Mucosa of rectum (tissue), 2 donors: ENCODE data around the gene MYOZ2.

ENCODE experiments used
- H3K27ac ChIP-seq, 2 donors: one replicate each; pipeline ENCODE4 v1.7.0; 2013; ENCODE audit warnings: inconsistent platforms in 2 of 2, low read depth in 2 of 2, low read length in 2 of 2
- H3K27me3 ChIP-seq, 2 donors: one replicate each; pipeline ENCODE4 v1.7.0; 2013; ENCODE audit warnings: low read length in 2 of 2; ENCODE audit not compliant: control insufficient read depth in 2 of 2, insufficient read depth in 2 of 2
- H3K36me3 ChIP-seq, 2 donors: one replicate each; pipeline ENCODE4 v1.7.0; 2013; ENCODE audit warnings: low read length in 2 of 2; ENCODE audit not compliant: control insufficient read depth in 2 of 2, insufficient read depth in 2 of 2
- H3K4me1 ChIP-seq, 2 donors: one replicate each; pipeline ENCODE4 v1.7.0; 2013; ENCODE audit warnings: low read length in 2 of 2, mild to moderate bottlenecking in 1 of 2; ENCODE audit not compliant: control insufficient read depth in 2 of 2, insufficient read depth in 2 of 2
- H3K4me3 ChIP-seq, 2 donors: one replicate each; pipeline ENCODE4 v1.7.0; 2013; ENCODE audit warnings: low read length in 2 of 2
- H3K9ac ChIP-seq, 2 donors: one replicate each; pipeline ENCODE4 v1.7.0; 2013; ENCODE audit warnings: low read length in 2 of 2, low read depth in 1 of 2, mild to moderate bottlenecking in 1 of 2
- H3K9me3 ChIP-seq, 2 donors: one replicate each; pipeline ENCODE4 v1.7.0; 2013; ENCODE audit warnings: low read length in 2 of 2; ENCODE audit not compliant: control insufficient read depth in 2 of 2
- donor health status: healthy.
- donor health status: Normal muscosa, but diverticular disease.

The MYOZ2 gene

GRCh38 chr4:119124352-119124751 is 11.3 kb upstream of the MYOZ2 start:
- Histone ChIP-seq H3K27me3 (no peaks in the 10 kb centered on the region), H3K4me3 (no peak overlapping the region), H3K9me3 (no peaks in the 10 kb centered on the region), H3K9ac (no peak overlapping the region), H3K4me1 (no peaks in the 10 kb centered on the region), H3K27ac (no peak overlapping the region), H3K36me3 (no peaks in the 10 kb centered on the region)

- H3K4me3 ChIP-seq: no peak overlapping the region
- H3K27ac ChIP-seq: no peak overlapping the region
- no peaks in the 10 kb centered on the region for H3K27me3 ChIP-seq
Observed at GRCh38 chr4:119125931-119126330, 9.7 kb upstream of the MYOZ2 start.

GRCh38 chr4:119128148-119128547 is 7.5 kb upstream of the MYOZ2 start:
- Histone ChIP-seq H3K27me3 (no peaks in the 10 kb centered on the region), H3K27ac (no peak overlapping the region), H3K36me3 (no peaks in the 10 kb centered on the region), H3K9ac (no peak overlapping the region), H3K4me3 (no peak overlapping the region), H3K9me3 (no peaks in the 10 kb centered on the region), H3K4me1 (no peaks in the 10 kb centered on the region)

More at GRCh38 chr4:119125931-119126330, 9.7 kb upstream of the MYOZ2 start:
- Histone ChIP-seq H3K9ac (no peak overlapping the region), H3K36me3 (no peaks in the 10 kb centered on the region), H3K9me3 (no peaks in the 10 kb centered on the region), H3K4me1 (no peaks in the 10 kb centered on the region)

GRCh38 chr4:119130365-119131065 is 5.1 kb upstream of the MYOZ2 start:
- H3K9me3 ChIP-seq: no peaks in the 10 kb centered on the region
- H3K36me3 ChIP-seq: no peaks in the 10 kb centered on the region
- H3K9ac ChIP-seq: no peak overlapping the region
- no peak overlapping the region for H3K27ac ChIP-seq
- H3K27me3 ChIP-seq: no peaks in the 10 kb centered on the region
- no peaks in the 10 kb centered on the region for H3K4me1 ChIP-seq
- no peak overlapping the region for H3K4me3 ChIP-seq

GRCh38 chr4:119131164-119131563 is 4.5 kb upstream of the MYOZ2 start:
- H3K9ac ChIP-seq: no peak overlapping the region
- H3K27me3 ChIP-seq: no peaks in the 10 kb centered on the region
- no peaks in the 10 kb centered on the region for H3K36me3 ChIP-seq
- H3K4me1 ChIP-seq: no peaks in the 10 kb centered on the region
- no peak overlapping the region for H3K4me3 ChIP-seq
- no peak overlapping the region for H3K27ac ChIP-seq
- no peaks in the 10 kb centered on the region for H3K9me3 ChIP-seq

GRCh38 chr4:119132306-119132705 is 3.3 kb upstream of the MYOZ2 start:
- Histone ChIP-seq H3K4me3 (no peak overlapping the region), H3K27ac (no peak overlapping the region), H3K27me3 (no peaks in the 10 kb centered on the region), H3K36me3 (no peaks in the 10 kb centered on the region), H3K9me3 (no peaks in the 10 kb centered on the region), H3K9ac (no peak overlapping the region), H3K4me1 (no peaks in the 10 kb centered on the region)

- Histone ChIP-seq H3K36me3 (no peaks in the 10 kb centered on the region), H3K27ac (no peak overlapping the region), H3K9me3 (no peaks in the 10 kb centered on the region), H3K4me3 (no peak overlapping the region), H3K27me3 (no peaks in the 10 kb centered on the region), H3K4me1 (peaks cover 0 to 7% of the 10 kb centered on the region in 2 donors), H3K9ac (no peak overlapping the region)
Observed at GRCh38 chr4:119136546-119136945, 914 bp downstream of the MYOZ2 start.

- H3K4me3 ChIP-seq: no peak overlapping the region
Observed at GRCh38 chr4:119138046-119138445, 2.4 kb downstream of the MYOZ2 start.

GRCh38 chr4:119139311-119139710 is 3.7 kb downstream of the MYOZ2 start:
- H3K27ac ChIP-seq: no peak overlapping the region

More at GRCh38 chr4:119138046-119138445, 2.4 kb downstream of the MYOZ2 start:
- H3K4me1 ChIP-seq: peaks cover 0 to 7% of the 10 kb centered on the region in 2 donors
- H3K9ac ChIP-seq: no peak overlapping the region
- H3K27me3 ChIP-seq: no peaks in the 10 kb centered on the region
- no peaks in the 10 kb centered on the region for H3K36me3 ChIP-seq
- H3K27ac ChIP-seq: no peak overlapping the region
- no peaks in the 10 kb centered on the region for H3K9me3 ChIP-seq

GRCh38 chr4:119139822-119140252 is 4.2 kb downstream of the MYOZ2 start:
- Histone ChIP-seq H3K9ac (no peak overlapping the region), H3K4me3 (no peak overlapping the region), H3K4me1 (peaks cover 0 to 7% of the 10 kb centered on the region in 2 donors), H3K36me3 (no peaks in the 10 kb centered on the region), H3K9me3 (no peaks in the 10 kb centered on the region), H3K27me3 (no peaks in the 10 kb centered on the region), H3K27ac (no peak overlapping the region)

More at GRCh38 chr4:119139311-119139710, 3.7 kb downstream of the MYOZ2 start:
- H3K4me1 ChIP-seq: peaks cover 0 to 7% of the 10 kb centered on the region in 2 donors
- no peaks in the 10 kb centered on the region for H3K9me3 ChIP-seq
- no peaks in the 10 kb centered on the region for H3K27me3 ChIP-seq
- H3K36me3 ChIP-seq: no peaks in the 10 kb centered on the region
- H3K9ac ChIP-seq: no peak overlapping the region
- no peak overlapping the region for H3K4me3 ChIP-seq
